HepG2 (cell line): ENCODE data around the gene ENTPD2. TPM values are rescaled to one million over a fixed set of nuclear protein-coding genes. Genes with fewer than 3 reads are reported as not detected.

Source experiments
- ZNF225 ChIP-seq: sonication (generic); formaldehyde crosslinking; IDR thresholded peaks from 2 replicates; pipeline ENCODE4 v1.4.0; 2020; ENCODE audit warnings: mild to moderate bottlenecking, missing genetic modification reagents
- polyA plus RNA-seq, 8 experiments: library from polyadenylated mRNA; depleted of rRNA in 3 of 8; stranded (reverse) in 7 of 8; unstranded in 1 of 8; fragments of >200 nt; fragmentation: Illumina TruSeq in 4 of 8; extraction: Trizol in 4 of 8; gene quantifications; 2 replicates each; pipeline versions ENCODE4 v1.2.1 to v1.2.3, GENCODE V29; 2011 to 2016; ENCODE audit warnings: low read depth in 4 of 8, missing spikeins in 1 of 8, mixed read lengths in 1 of 8; ENCODE audit not compliant: insufficient read depth in 1 of 8
- total RNA-seq, 5 experiments: library from RNA; depleted of rRNA; stranded (reverse); fragments of >200 nt; fragmentation: Illumina TruSeq; extraction: Trizol; gene quantifications; 2 replicates each; pipeline ENCODE4 v1.2.3, GENCODE V29; 2016; ENCODE audit warnings: low read depth in 1 of 5
- TF ChIP-seq, protein P1 (sequence below): sonication (generic); formaldehyde crosslinking; IDR thresholded peaks from 2 replicates; pipeline ENCODE4 v1.8.0; 2022; ENCODE audit warnings: mild to moderate bottlenecking, missing genetic modification reagents, borderline replicate concordance
- TF ChIP-seq, protein P2 (sequence below): IDR thresholded peaks from 2 replicates; pipeline ENCODE4 v1.6.1; 2016; ENCODE audit warnings: missing compliant biosample characterization, missing genetic modification reagents, borderline replicate concordance
- TF ChIP-seq, protein P3 (sequence below): sonication (generic); formaldehyde crosslinking; IDR thresholded peaks from 2 replicates; pipeline ENCODE4 v1.4.0; 2020; ENCODE audit warnings: mild to moderate bottlenecking, missing genetic modification reagents
- TF ChIP-seq, protein P4 (sequence below): sonication (generic); formaldehyde crosslinking; IDR thresholded peaks from 2 replicates; pipeline ENCODE4 v1.5.1; 2020; ENCODE audit warnings: mild to moderate bottlenecking, missing genetic modification reagents, moderate library complexity

ENTPD2 gene
- total and polyA plus RNA-seq, 2 of the 13 experiments (the other 11 are each of a cell fraction or from before 2014, with no cell fraction given): 0.95 to 3.2 TPM

DNA sequence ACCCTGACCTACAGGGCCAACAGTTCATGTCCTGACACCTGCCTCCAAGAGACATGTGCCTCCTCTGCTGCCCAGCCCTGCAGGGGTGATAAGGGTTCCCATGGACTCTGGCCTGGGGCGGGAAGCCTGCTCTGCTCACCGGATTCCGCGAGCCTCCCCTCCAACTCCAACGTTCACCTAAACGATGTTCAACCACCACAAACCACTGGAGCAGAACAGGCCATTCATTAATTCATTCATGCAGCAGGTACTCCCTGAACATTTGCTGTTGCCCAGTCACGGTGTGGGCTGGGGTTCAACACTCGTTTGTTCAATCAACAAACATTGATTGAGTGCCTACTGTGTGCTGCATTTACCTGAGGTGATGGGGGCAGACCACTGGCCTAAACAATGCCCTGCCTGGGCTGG is 20.1 kb upstream of the ENTPD2 start (continued):
- TF ChIP-seq, protein P1, sequence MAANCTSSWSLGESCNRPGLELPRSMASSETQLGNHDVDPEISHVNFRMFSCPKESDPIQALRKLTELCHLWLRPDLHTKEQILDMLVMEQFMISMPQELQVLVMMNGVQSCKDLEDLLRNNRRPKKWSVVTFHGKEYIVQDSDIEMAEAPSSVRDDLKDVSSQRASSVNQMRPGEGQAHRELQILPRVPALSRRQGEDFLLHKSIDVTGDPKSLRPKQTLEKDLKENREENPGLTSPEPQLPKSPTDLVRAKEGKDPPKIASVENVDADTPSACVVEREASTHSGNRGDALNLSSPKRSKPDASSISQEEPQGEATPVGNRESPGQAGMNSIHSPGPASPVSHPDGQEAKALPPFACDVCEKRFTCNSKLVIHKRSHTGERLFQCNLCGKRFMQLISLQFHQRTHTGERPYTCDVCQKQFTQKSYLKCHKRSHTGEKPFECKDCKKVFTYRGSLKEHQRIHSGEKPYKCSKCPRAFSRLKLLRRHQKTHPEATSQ (CRISPR knock-in tag): no peak
- no peak for TF ChIP-seq ZNF225 (CRISPR knock-in tag)
- TF ChIP-seq, protein P2, sequence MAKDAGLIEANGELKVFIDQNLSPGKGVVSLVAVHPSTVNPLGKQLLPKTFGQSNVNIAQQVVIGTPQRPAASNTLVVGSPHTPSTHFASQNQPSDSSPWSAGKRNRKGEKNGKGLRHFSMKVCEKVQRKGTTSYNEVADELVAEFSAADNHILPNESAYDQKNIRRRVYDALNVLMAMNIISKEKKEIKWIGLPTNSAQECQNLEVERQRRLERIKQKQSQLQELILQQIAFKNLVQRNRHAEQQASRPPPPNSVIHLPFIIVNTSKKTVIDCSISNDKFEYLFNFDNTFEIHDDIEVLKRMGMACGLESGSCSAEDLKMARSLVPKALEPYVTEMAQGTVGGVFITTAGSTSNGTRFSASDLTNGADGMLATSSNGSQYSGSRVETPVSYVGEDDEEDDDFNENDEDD: peak; percentile 72; the same call in 1 of the 2 replicates
- TF ChIP-seq, protein P3, sequence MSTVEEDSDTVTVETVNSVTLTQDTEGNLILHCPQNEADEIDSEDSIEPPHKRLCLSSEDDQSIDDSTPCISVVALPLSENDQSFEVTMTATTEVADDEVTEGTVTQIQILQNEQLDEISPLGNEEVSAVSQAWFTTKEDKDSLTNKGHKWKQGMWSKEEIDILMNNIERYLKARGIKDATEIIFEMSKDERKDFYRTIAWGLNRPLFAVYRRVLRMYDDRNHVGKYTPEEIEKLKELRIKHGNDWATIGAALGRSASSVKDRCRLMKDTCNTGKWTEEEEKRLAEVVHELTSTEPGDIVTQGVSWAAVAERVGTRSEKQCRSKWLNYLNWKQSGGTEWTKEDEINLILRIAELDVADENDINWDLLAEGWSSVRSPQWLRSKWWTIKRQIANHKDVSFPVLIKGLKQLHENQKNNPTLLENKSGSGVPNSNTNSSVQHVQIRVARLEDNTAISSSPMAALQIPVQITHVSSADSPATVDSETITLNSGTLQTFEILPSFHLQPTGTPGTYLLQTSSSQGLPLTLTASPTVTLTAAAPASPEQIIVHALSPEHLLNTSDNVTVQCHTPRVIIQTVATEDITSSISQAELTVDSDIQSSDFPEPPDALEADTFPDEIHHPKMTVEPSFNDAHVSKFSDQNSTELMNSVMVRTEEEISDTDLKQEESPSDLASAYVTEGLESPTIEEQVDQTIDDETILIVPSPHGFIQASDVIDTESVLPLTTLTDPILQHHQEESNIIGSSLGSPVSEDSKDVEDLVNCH (CRISPR knock-in tag): no peak
- TF ChIP-seq, protein P4, sequence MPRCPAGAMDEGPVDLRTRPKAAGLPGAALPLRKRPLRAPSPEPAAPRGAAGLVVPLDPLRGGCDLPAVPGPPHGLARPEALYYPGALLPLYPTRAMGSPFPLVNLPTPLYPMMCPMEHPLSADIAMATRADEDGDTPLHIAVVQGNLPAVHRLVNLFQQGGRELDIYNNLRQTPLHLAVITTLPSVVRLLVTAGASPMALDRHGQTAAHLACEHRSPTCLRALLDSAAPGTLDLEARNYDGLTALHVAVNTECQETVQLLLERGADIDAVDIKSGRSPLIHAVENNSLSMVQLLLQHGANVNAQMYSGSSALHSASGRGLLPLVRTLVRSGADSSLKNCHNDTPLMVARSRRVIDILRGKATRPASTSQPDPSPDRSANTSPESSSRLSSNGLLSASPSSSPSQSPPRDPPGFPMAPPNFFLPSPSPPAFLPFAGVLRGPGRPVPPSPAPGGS (CRISPR knock-in tag): 0 out of 2 replicates have a peak, but pooled peaks have one; percentile 38
